D721Med (cell line): ENCODE measurements around the gene PELI2.

ENCODE experiments used
- DNase-seq: peaks from one replicate; pipeline ENCODE4 v3.0.0; 2011; ENCODE audit warnings: low spot score; ENCODE audit not compliant: insufficient read length
- FAIRE-seq: peaks from 2 replicates; lab custom pipeline; 2011; peaks lifted over from hg19 to GRCh38; lab: Jason Lieb, UNC
- TF ChIP-seq, protein P1 (sequence below): IDR thresholded peaks from 2 replicates; pipeline ENCODE4 v1.5.1; 2012; ENCODE audit warnings: mild to moderate bottlenecking, control low read depth; ENCODE audit not compliant: insufficient read depth; ENCODE audit errors: missing control alignments

PELI2 gene

DNA sequence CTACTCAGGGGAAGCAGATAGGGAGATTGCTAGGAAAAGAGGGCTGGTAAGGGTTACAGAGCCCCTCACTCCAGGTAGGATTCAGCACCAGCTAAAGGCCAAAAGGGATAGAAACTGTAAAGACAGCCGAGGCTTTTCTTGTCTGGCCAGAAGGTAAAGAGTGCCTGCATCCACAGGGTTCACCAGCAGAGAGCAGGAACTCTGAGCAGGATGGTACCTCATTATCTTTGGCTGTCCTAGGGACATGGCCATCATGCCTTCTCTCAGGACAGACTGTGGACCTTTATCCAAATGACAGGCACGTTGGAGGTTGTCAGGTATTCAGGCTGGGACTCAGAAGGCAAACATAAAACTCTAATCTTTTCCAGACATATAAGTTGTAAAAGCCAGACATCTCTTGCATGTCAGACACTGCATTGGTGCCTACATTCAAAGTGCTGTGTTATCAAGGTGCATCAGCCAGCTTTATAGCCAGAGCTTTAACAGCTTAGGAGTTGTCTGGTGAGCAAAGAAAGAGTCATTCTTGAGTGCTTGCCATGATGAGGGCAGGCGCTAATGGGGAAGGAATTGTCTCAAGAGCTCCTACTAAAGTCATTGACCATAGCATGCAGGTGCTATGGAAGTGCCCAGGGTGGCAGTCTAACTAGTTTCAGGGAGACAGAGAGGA lies 89.5 kb downstream of the PELI2 start:
- no peak for DNase-seq
- no peak for FAIRE-seq

DNA sequence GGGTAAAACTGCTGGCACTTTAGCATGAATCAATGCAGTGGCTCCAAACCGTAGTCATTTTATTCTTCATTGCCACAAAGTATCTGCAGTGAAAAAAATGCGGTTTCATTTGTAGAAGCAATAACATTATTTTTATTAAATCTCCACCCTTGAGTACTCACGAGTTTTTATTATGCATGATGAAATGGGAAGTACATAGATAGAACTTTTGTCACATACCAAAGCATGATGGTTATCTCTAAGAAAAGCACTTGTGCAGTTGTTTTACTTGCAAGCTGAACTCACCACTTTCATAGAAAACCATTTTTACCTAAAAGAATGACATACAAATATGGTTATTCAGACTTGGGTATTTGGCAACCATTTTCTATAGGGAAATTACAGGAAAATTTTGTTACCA lies 90.3 kb downstream of the PELI2 start:
- no peak for FAIRE-seq
- DNase-seq: no peak
- TF ChIP-seq, protein P1, sequence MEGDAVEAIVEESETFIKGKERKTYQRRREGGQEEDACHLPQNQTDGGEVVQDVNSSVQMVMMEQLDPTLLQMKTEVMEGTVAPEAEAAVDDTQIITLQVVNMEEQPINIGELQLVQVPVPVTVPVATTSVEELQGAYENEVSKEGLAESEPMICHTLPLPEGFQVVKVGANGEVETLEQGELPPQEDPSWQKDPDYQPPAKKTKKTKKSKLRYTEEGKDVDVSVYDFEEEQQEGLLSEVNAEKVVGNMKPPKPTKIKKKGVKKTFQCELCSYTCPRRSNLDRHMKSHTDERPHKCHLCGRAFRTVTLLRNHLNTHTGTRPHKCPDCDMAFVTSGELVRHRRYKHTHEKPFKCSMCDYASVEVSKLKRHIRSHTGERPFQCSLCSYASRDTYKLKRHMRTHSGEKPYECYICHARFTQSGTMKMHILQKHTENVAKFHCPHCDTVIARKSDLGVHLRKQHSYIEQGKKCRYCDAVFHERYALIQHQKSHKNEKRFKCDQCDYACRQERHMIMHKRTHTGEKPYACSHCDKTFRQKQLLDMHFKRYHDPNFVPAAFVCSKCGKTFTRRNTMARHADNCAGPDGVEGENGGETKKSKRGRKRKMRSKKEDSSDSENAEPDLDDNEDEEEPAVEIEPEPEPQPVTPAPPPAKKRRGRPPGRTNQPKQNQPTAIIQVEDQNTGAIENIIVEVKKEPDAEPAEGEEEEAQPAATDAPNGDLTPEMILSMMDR: no peak

More for the DNA sequence above, 89.5 kb downstream of the PELI2 start:
- TF ChIP-seq, protein P1: no peak

DNA sequence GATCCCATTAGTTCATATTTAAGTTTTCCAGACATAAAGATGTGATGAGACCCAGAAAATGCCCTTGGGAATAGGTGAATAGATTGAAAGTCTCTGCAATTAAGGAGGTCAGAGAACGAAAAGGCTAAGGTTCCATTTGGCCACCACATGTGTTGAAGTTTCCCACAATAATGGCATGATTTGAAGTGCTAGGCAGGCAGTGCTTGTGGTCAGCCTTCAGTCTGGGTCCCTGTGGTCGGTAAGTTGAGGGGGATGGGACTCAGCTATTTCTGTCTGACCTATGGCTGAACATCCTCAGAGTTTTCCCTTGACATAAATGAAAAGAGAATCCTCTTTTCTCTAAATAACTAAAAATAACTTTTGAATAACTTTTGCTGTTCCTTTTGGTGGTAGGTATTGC lies 92.4 kb downstream of the PELI2 start:
- TF ChIP-seq, protein P1: no peak
- no peak for FAIRE-seq
- no peak for DNase-seq

DNA sequence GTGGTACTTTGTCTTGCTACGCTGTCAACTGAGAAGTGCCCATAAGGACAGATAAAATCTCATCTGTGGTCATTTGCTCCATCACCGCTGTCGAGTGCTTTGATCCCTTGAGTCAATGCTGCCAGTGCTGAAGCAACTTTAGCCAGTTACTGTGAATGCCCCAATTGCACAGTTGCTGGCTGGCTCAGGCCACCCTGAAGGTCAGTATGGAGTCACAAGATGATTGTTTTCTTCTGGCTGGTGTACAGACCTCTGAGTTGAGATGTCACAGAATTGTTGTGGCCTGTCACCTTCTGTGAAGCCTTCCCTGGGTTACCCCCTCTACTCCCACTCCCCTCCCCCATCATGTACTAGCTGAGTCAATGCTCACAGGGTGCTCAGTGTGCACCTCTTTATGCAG lies 92.9 kb downstream of the PELI2 start:
- TF ChIP-seq, protein P1: no peak
- FAIRE-seq (no peak), DNase-seq (no peak)

DNA sequence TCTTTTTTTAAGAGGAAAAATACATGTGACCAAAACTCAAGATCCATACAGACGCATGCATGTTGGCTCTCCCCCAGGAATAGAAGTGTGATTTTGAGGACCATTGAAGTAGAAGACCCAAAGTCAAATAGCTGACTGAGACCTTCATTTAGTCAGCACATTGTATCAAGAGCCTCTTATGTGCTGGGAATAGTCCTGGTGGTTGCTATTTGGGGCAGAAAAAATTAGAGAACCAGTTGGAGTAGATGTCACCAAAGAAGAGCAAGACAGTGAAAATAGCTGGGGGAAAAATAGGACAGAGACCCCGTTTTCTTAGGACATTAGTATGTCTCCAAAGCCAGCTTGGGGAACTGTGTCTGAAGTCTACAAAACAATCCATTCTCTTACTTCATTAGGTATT lies 93.6 kb downstream of the PELI2 start:
- TF ChIP-seq, protein P1: no peak
- no peak for DNase-seq
- no peak for FAIRE-seq

DNA sequence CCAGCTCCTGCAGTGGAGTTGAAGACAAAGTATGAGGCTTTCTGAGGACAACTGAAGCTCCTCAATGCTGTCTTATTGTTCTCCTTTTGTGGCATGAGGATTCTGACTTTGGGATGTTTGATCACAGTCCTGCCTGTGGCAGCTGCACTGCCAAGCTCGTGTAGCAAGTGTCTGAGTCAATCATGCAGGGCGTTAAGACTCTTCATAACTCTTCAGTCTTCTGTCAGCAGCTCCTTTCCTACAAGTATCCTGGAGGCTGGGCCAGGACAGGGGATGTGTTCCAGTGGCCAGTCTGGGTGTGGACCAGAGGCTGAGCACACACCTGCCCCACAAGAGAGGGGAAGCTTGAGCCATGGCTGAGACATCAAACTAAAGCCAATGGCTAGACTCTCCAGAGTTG lies 94.3 kb downstream of the PELI2 start:
- TF ChIP-seq, protein P1: no peak
- FAIRE-seq: no peak
- no peak for DNase-seq

DNA sequence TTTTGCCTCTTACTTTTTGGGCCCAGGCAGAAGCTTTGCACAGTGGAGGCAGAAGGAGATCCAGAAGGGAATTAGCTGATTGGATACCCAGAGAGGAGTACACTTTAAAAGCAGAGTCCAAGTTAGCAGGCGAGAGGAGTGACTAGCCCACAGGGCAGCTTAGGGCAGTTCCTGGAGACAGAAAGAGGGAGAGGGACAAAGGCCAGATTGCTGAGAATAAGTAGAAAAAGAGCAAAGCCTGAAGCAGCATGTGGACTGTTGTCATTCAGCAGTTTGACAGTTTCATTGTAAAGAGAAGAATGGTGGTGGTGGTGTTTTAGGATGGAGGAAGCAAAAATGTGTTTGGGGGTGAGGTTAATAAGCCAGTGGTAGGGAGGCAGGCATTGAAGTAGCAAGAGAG lies 95.1 kb downstream of the PELI2 start:
- FAIRE-seq: no peak
- TF ChIP-seq, protein P1: no peak
- no peak for DNase-seq
